GM21529 (cell line): ENCODE results near the gene VTI1A.
"Not testable (repeated sequence)": the region's sequence is repeated elsewhere in the genome, so short reads cannot be mapped to it uniquely, and the experiment has no call there.

ENCODE experiments used
- ATAC-seq: cut with Tn5 transposase; IDR thresholded peaks from one replicate; pipeline ENCODE4 v1.9.1; 2021; ENCODE audit not compliant: unreplicated experiment

The VTI1A gene

GRCh38 chr10:112848228-112848627 lies 401.2 kb downstream of the VTI1A start:
- no peak for ATAC-seq

- no peak for ATAC-seq
These were observed 401.9 kb downstream of the VTI1A start for GRCh38 chr10:112848868-112849430.

- no peak for ATAC-seq
These were observed 402.5 kb downstream of the VTI1A start for GRCh38 chr10:112849546-112849945.

- ATAC-seq, result no peak
These were observed 404.2 kb downstream of the VTI1A start for GRCh38 chr10:112851181-112851580.

GRCh38 chr10:112851588-112852211 lies 404.7 kb downstream of the VTI1A start:
- no peak for ATAC-seq

- ATAC-seq, result no peak
These were observed 405.3 kb downstream of the VTI1A start for GRCh38 chr10:112852306-112852705.

GRCh38 chr10:112855134-112855533 lies 408.1 kb downstream of the VTI1A start:
- no peak for ATAC-seq

- ATAC-seq, result no peak
These were observed 410.5 kb downstream of the VTI1A start for GRCh38 chr10:112857493-112857892.

- ATAC-seq, result no peak
These were observed 412.1 kb downstream of the VTI1A start for GRCh38 chr10:112858986-112859651.

- ATAC-seq, result no peak
These were observed 412.8 kb downstream of the VTI1A start for GRCh38 chr10:112859793-112860192.

GRCh38 chr10:112863461-112863860 lies 416.4 kb downstream of the VTI1A start:
- ATAC-seq, result not testable (repeated sequence)
